H9 (cell line): ENCODE results near the gene COA8. TPM values are rescaled to one million over a fixed set of nuclear protein-coding genes. Genes with fewer than 3 reads are reported as not detected.

ENCODE experiments used
- DNase-seq: peaks from one replicate; pipeline ENCODE4 v3.0.0-alpha.2; 2017
- H2AFZ ChIP-seq: one replicate; pipeline ENCODE4 v1.6.1; 2013; ENCODE audit warnings: mild to moderate bottlenecking, low read length, control low read depth, moderate library complexity
- H2AK5ac ChIP-seq: 2 replicates; pipeline ENCODE4 v1.6.1; 2013; ENCODE audit warnings: low read length, control low read depth, mixed read lengths; ENCODE audit not compliant: insufficient read length
- H2BK120ac ChIP-seq: one replicate; pipeline ENCODE4 v1.6.1; 2013; ENCODE audit warnings: low read depth, mild to moderate bottlenecking, low read length, control low read depth, inconsistent platforms; ENCODE audit not compliant: poor library complexity, severe bottlenecking
- H2BK12ac ChIP-seq: 2 replicates; pipeline ENCODE4 v1.6.1; 2013; ENCODE audit warnings: low read length, control low read depth, mixed read lengths, low read depth; ENCODE audit not compliant: insufficient read length
- H2BK15ac ChIP-seq: 2 replicates; pipeline ENCODE4 v1.6.1; 2013; ENCODE audit warnings: low read depth, low read length, control low read depth
- H2BK20ac ChIP-seq: one replicate; pipeline ENCODE4 v1.6.1; 2013; ENCODE audit warnings: low read depth, mild to moderate bottlenecking, low read length, control low read depth, inconsistent platforms; ENCODE audit not compliant: poor library complexity, severe bottlenecking
- H2BK5ac ChIP-seq: 2 replicates; pipeline ENCODE4 v1.6.1; 2013; ENCODE audit warnings: low read length, control low read depth, mixed read lengths; ENCODE audit not compliant: insufficient read length
- H3K14ac ChIP-seq: 2 replicates; pipeline ENCODE4 v1.6.1; 2013; ENCODE audit warnings: low read length, control low read depth; ENCODE audit not compliant: insufficient read depth
- H3K18ac ChIP-seq: 2 replicates; pipeline ENCODE4 v1.6.1; 2013; ENCODE audit warnings: low read depth, mild to moderate bottlenecking, mixed read lengths, low read length, control low read depth; ENCODE audit not compliant: insufficient read length
- H3K23ac ChIP-seq: 2 replicates; pipeline ENCODE4 v1.6.1; 2013; ENCODE audit warnings: low read length, control low read depth, mixed read lengths, low read depth; ENCODE audit not compliant: insufficient read length
- H3K23me2 ChIP-seq: 2 replicates; pipeline ENCODE4 v1.6.1; 2013; ENCODE audit warnings: low read depth, mild to moderate bottlenecking, mixed read lengths, low read length, control low read depth; ENCODE audit not compliant: insufficient read length, poor library complexity, severe bottlenecking
- H3K27ac ChIP-seq: 2 replicates; pipeline ENCODE4 v1.5.1; 2013; ENCODE audit warnings: low read length, control low read depth, mixed read lengths, low read depth; ENCODE audit not compliant: insufficient read length
- H3K27me3 ChIP-seq: 2 replicates; pipeline ENCODE4 v1.6.1; 2013; ENCODE audit warnings: low read length, control low read depth, inconsistent platforms; ENCODE audit not compliant: insufficient read depth
- H3K4ac ChIP-seq: 2 replicates; pipeline ENCODE4 v1.6.1; 2013; ENCODE audit warnings: low read depth, mild to moderate bottlenecking, control low read depth, inconsistent platforms, low read length, moderate library complexity
- H3K4me1 ChIP-seq: 2 replicates; pipeline ENCODE4 v1.6.1; 2013; ENCODE audit warnings: low read length, control low read depth, inconsistent platforms; ENCODE audit not compliant: insufficient read depth
- H3K4me2 ChIP-seq: 2 replicates; pipeline ENCODE4 v1.6.1; 2013; ENCODE audit warnings: low read length, control low read depth, mixed read lengths; ENCODE audit not compliant: insufficient read length, insufficient read depth
- H3K56ac ChIP-seq: 2 replicates; pipeline ENCODE4 v1.6.1; 2013; ENCODE audit warnings: low read depth, mild to moderate bottlenecking, mixed read lengths, low read length, control low read depth; ENCODE audit not compliant: insufficient read length
- H3K79me1 ChIP-seq: 2 replicates; pipeline ENCODE4 v1.6.1; 2013; ENCODE audit warnings: low read depth, mild to moderate bottlenecking, moderate library complexity, low read length, control low read depth, inconsistent platforms; ENCODE audit not compliant: insufficient read depth, poor library complexity, severe bottlenecking
- H3K79me2 ChIP-seq: 2 replicates; pipeline ENCODE4 v1.6.1; 2013; ENCODE audit warnings: low read length, control low read depth, inconsistent platforms; ENCODE audit not compliant: insufficient read depth
- H3K9ac ChIP-seq: 2 replicates; pipeline ENCODE4 v1.6.1; 2013; ENCODE audit warnings: low read length, control low read depth, mixed read lengths; ENCODE audit not compliant: insufficient read length; ENCODE audit errors: extremely low read depth
- H3K9me3 ChIP-seq: one replicate; pipeline ENCODE4 v1.6.1; 2013; ENCODE audit warnings: low read depth, low read length, inconsistent platforms; ENCODE audit not compliant: control insufficient read depth
- H3T11ph ChIP-seq: one replicate; pipeline ENCODE4 v1.6.1; 2013; ENCODE audit warnings: mild to moderate bottlenecking, low read length, control low read depth, inconsistent platforms
- H4K20me1 ChIP-seq: one replicate; pipeline ENCODE4 v1.6.1; 2013; ENCODE audit not compliant: control insufficient read depth, insufficient read length, insufficient read depth
- H4K5ac ChIP-seq: 2 replicates; pipeline ENCODE4 v1.6.1; 2013; ENCODE audit warnings: low read depth, mild to moderate bottlenecking, mixed read lengths, low read length, control low read depth; ENCODE audit not compliant: insufficient read length
- H4K8ac ChIP-seq: replicated peaks from 2 replicates; pipeline ENCODE4 v1.6.1; 2013; ENCODE audit warnings: low read length, control low read depth, mixed read lengths, low read depth; ENCODE audit not compliant: insufficient read length
- H4K91ac ChIP-seq: 2 replicates; pipeline ENCODE4 v1.6.1; 2013; ENCODE audit warnings: low read depth, mild to moderate bottlenecking, moderate library complexity, mixed read lengths, low read length, control low read depth; ENCODE audit not compliant: insufficient read length
- H3K27ac Mint-ChIP-seq, 3 experiments: 2 replicates in 2 of 3; 3 replicates in 1 of 3; pipeline ENCODE4 v1.8.0; 2020 to 2021; ENCODE audit warnings: mixed read lengths in 3 of 3, mild to moderate bottlenecking in 1 of 3, moderate library complexity in 1 of 3
- H3K27me3 Mint-ChIP-seq: 2 replicates; pipeline ENCODE4 v1.8.0; 2021; ENCODE audit warnings: low read depth, mild to moderate bottlenecking, moderate library complexity, mixed read lengths
- H3K36me3 Mint-ChIP-seq, 3 experiments: 2 replicates in 2 of 3; 3 replicates in 1 of 3; pipeline ENCODE4 v1.8.0; 2020 to 2021; ENCODE audit warnings: low read depth in 3 of 3, mixed read lengths in 3 of 3; ENCODE audit not compliant: insufficient read depth in 1 of 3
- H3K4me1 Mint-ChIP-seq, 2 experiments: 2 replicates each; pipeline ENCODE4 v1.8.0; 2020; ENCODE audit warnings: mixed read lengths in 2 of 2
- H3K4me3 Mint-ChIP-seq, 2 experiments: 2 replicates in 1 of 2; 3 replicates in 1 of 2; pipeline ENCODE4 v1.8.0; 2020 to 2021; ENCODE audit warnings: mild to moderate bottlenecking in 2 of 2, mixed read lengths in 2 of 2, moderate library complexity in 1 of 2
- H3K9me3 Mint-ChIP-seq, 2 experiments: 2 replicates in 1 of 2; 3 replicates in 1 of 2; pipeline ENCODE4 v1.8.0; 2020; ENCODE audit warnings: mild to moderate bottlenecking in 2 of 2, mixed read lengths in 2 of 2, moderate library complexity in 1 of 2
- WGBS: extraction: QIAGEN DNeasy Blood & Tissue Kit; methylation state at CpG from one replicate; pipeline ENCODE4 v1.1.7; 2013; ENCODE audit warnings: missing lambda C conversion rate, low lambda C conversion rate, mixed read lengths; ENCODE audit not compliant: insufficient read length; ENCODE audit errors: extremely low coverage; 5-methylcytosine and 5-hydroxymethylcytosine counted together
- total RNA-seq: library from RNA; stranded (reverse); gene quantifications from 2 replicates; pipeline ENCODE4 v1.2.1, GENCODE V29; 2021
- TF ChIP-seq, protein P1 (sequence below): fragments of 200-600 bp; sonication (generic); conservative IDR thresholded peaks from 3 replicates; pipeline ENCODE4 v1.8.0; 2021; ENCODE audit warnings: antibody characterized with exemption, mild to moderate bottlenecking

The COA8 gene
- total RNA-seq, 1 experiment from 2014 or later = 45.5 TPM

DNA sequence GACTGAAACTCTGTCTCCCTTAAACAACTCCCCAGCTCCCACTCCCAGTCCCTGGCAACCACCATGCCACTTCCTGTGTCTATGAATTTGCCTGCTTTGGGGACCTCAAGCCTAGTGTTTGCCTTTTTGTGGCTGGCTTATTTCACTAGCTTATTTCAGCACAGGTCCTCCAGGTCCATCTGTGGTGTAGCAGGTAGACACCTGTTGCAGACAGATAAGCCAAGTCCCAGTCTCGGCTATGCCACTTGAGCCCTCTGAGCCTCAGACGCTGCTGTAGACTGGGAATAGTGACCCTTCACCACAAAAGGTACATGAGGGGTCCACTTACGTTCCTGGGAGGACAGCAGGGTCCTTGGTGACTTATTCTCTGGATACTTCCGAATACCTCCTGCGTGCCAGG, 41.9 kb downstream of the COA8 start:
- Histone ChIP-seq H4K20me1 (no peaks in the 10 kb centered on the region), H4K91ac (no peak overlapping the region), H3K79me2 (no peaks in the 10 kb centered on the region), H2BK5ac (no peak overlapping the region), H3K27ac (no peak overlapping the region), H3K9ac (no peak overlapping the region), H3K4me2 (no peak overlapping the region), H3K27me3 (no peaks in the 10 kb centered on the region), H3K23me2 (peaks cover 2% of the 10 kb centered on the region), H2BK20ac (no peak overlapping the region), H2BK15ac (no peak overlapping the region), H3K18ac (no peak overlapping the region), H3K23ac (no peak overlapping the region), H3K4me1 (no peaks in the 10 kb centered on the region), H3K4ac (no peak overlapping the region), H4K5ac (no peak overlapping the region), H3K79me1 (no peaks in the 10 kb centered on the region), H3K14ac (no peak overlapping the region), H3T11ph (no peak overlapping the region), H3K56ac (no peak overlapping the region), H3K9me3 (no peaks in the 10 kb centered on the region), H2BK120ac (no peak overlapping the region), H4K8ac (no peak overlapping the region), H2AK5ac (no peak overlapping the region), H2AFZ (no peak overlapping the region), H2BK12ac (no peak overlapping the region)
- Mint-ChIP-seq H3K27me3 (peaks cover 36% of the 10 kb centered on the region), H3K4me3 (no peak overlapping the region), H3K9me3 (peaks cover 3 to 6% of the 10 kb centered on the region in 2 experiments), H3K27ac (0 out of 7 replicates have a peak overlapping the region, but pooled peaks of 1 of the 3 experiments have one; percentile 20), H3K36me3 (peaks cover 0 to 2% (median 1%) of the 10 kb centered on the region in 3 experiments; a peak in 3 of 7 replicates), H3K4me1 (peaks cover 17% of the 10 kb centered on the region in 2 experiments)
- no CpG with 5 or more reads among the region's 5 CpGs for WGBS
- TF ChIP-seq, protein P1, sequence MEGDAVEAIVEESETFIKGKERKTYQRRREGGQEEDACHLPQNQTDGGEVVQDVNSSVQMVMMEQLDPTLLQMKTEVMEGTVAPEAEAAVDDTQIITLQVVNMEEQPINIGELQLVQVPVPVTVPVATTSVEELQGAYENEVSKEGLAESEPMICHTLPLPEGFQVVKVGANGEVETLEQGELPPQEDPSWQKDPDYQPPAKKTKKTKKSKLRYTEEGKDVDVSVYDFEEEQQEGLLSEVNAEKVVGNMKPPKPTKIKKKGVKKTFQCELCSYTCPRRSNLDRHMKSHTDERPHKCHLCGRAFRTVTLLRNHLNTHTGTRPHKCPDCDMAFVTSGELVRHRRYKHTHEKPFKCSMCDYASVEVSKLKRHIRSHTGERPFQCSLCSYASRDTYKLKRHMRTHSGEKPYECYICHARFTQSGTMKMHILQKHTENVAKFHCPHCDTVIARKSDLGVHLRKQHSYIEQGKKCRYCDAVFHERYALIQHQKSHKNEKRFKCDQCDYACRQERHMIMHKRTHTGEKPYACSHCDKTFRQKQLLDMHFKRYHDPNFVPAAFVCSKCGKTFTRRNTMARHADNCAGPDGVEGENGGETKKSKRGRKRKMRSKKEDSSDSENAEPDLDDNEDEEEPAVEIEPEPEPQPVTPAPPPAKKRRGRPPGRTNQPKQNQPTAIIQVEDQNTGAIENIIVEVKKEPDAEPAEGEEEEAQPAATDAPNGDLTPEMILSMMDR = no peak
- no peak for DNase-seq
